Body of pancreas (tissue), 4 donors: Measurements from ENCODE around the gene UFD1. TPM values are rescaled to one million over a fixed set of nuclear protein-coding genes. Genes with fewer than 3 reads are reported as not detected.

ENCODE experiments used
- ATAC-seq: fragments of 150-250 bp; one replicate; pipeline ENCODE4 v1.9.1; 2016
- DNase-seq, 4 donors: peaks; one replicate each; pipeline ENCODE4 v3.0.0-alpha.2; 2019
- H3K27ac ChIP-seq, 4 donors: fragments of 200-600 bp; sonication (generic); 1 replicate in 3 of 4; 2 replicates in 1 of 4; pipeline versions ENCODE4 v1.5.1 to v1.6.1; 2016 to 2019; ENCODE audit warnings: mild to moderate bottlenecking in 1 of 4, mixed read lengths in 1 of 4, moderate library complexity in 1 of 4
- H3K27me3 ChIP-seq, 2 donors: fragments of 200-600 bp; sonication (generic); one replicate each; pipeline ENCODE4 v1.6.0; 2016; ENCODE audit warnings: mild to moderate bottlenecking in 1 of 2
- H3K36me3 ChIP-seq, 2 donors: fragments of 200-600 bp; sonication (generic); replicated peaks in 1 of 2; 2 replicates each; pipeline ENCODE4 v1.5.1; 2016; ENCODE audit warnings: low read depth in 2 of 2; ENCODE audit not compliant: insufficient read depth in 1 of 2
- H3K4me1 ChIP-seq: fragments of 200-600 bp; sonication (generic); one replicate; pipeline ENCODE4 v1.6.0; 2016
- H3K4me3 ChIP-seq, 2 donors: fragments of 200-600 bp; sonication (generic); 1 replicate in 1 of 2; 2 replicates in 1 of 2; pipeline ENCODE4 v1.5.1; 2016 to 2019
- H3K9me3 ChIP-seq, 3 donors: fragments of 200-600 bp; sonication (generic); 1 replicate in 2 of 3; 2 replicates in 1 of 3; pipeline ENCODE4 v1.5.1; 2016
- CTCF ChIP-seq, 7 experiments: fragments of 450-650 bp in 4 of 7; fragments of 200-600 bp in 3 of 7; sonication (generic) in 3 of 7; IDR thresholded peaks; one replicate each; pipeline ENCODE4 v1.5.1; 2016 to 2019; ENCODE audit warnings: antibody characterized with exemption in 7 of 7
- POLR2A ChIP-seq, 3 donors: fragments of 450-650 bp; IDR thresholded peaks; one replicate each; pipeline ENCODE4 v1.6.1; 2016; ENCODE audit warnings: antibody characterized with exemption in 3 of 3, mild to moderate bottlenecking in 2 of 3
- WGBS, 2 donors: methylation state at CpG; one replicate each; pipeline ENCODE4 v1.1.5; 2017; 5-methylcytosine and 5-hydroxymethylcytosine counted together
- intact Hi-C: fragments of 100-400 bp; cut with DNase I; formaldehyde crosslinking; loops from one replicate; pipeline ENCODE4 v1.15.1; 2023
- total RNA-seq, 2 donors: library from RNA; depleted of rRNA; stranded (reverse); fragments of >200 nt; gene quantifications; one replicate each; pipeline ENCODE4 v1.1.0, GENCODE V29; 2016

The UFD1 gene
- total RNA-seq, 2 donors from 2014 or later = 13.2 to 27.2 TPM

GRCh38 chr22:19523240-19524169 is 44.5 kb upstream of the UFD1 start:
- Histone ChIP-seq H3K4me3 (no peak overlapping the region), H3K36me3 (no peaks in the 10 kb centered on the region), H3K9me3 (no peaks in the 10 kb centered on the region), H3K27ac (no peak overlapping the region), H3K27me3 (peaks cover 0 to 7% of the 10 kb centered on the region in 2 donors), H3K4me1 (peaks cover 16% of the 10 kb centered on the region)
- no peak for TF ChIP-seq POLR2A (IDR thresholded peaks at IDR 0.05)
- TF ChIP-seq CTCF (IDR thresholded peaks at IDR 0.05) = no peak
- WGBS, 2 donors = 2 to 12% methylated on average over 13 to 99 of the region's 99 CpGs
- ATAC-seq (no peak), DNase-seq (no peak)
- intact Hi-C loops = no loop called here

- Histone ChIP-seq H3K36me3 (no peaks in the 10 kb centered on the region), H3K27ac (no peak overlapping the region), H3K9me3 (no peaks in the 10 kb centered on the region), H3K4me1 (peaks cover 16% of the 10 kb centered on the region), H3K27me3 (peaks cover 0 to 7% of the 10 kb centered on the region in 2 donors), H3K4me3 (no peak overlapping the region)
- intact Hi-C loops = no loop called here
- TF ChIP-seq CTCF (IDR thresholded peaks at IDR 0.05) (no peak), POLR2A (IDR thresholded peaks at IDR 0.05) (no peak)
- DNase-seq (no peak), ATAC-seq (no peak)
- 26% methylated on average over 9 of the region's 9 CpGs; no CpG with 5 or more reads in 1 of the 2 donors for WGBS, 2 donors
These were observed 43.9 kb upstream of the UFD1 start for GRCh38 chr22:19522881-19523239.

GRCh38 chr22:19522190-19522880 is 43.3 kb upstream of the UFD1 start:
- WGBS, 2 donors = 54 to 61% methylated on average over 6 to 16 of the region's 16 CpGs
- Histone ChIP-seq H3K27ac (no peak overlapping the region), H3K36me3 (no peaks in the 10 kb centered on the region), H3K4me1 (peaks cover 16% of the 10 kb centered on the region), H3K4me3 (no peak overlapping the region), H3K9me3 (no peaks in the 10 kb centered on the region), H3K27me3 (peaks cover 0 to 7% of the 10 kb centered on the region in 2 donors)
- ATAC-seq = no peak
- intact Hi-C loops = no loop called here
- DNase-seq = no peak
- TF ChIP-seq CTCF (IDR thresholded peaks at IDR 0.05) (no peak), POLR2A (IDR thresholded peaks at IDR 0.05) (no peak)

- intact Hi-C loops = no loop called here
- Histone ChIP-seq H3K4me1 (peaks cover 16% of the 10 kb centered on the region), H3K27ac (no peak overlapping the region), H3K27me3 (peaks cover 0 to 7% of the 10 kb centered on the region in 2 donors), H3K4me3 (no peak overlapping the region), H3K9me3 (no peaks in the 10 kb centered on the region), H3K36me3 (no peaks in the 10 kb centered on the region)
- DNase-seq = no peak
- TF ChIP-seq POLR2A (IDR thresholded peaks at IDR 0.05) (no peak), CTCF (IDR thresholded peaks at IDR 0.05) (no peak)
- 95 to 99% methylated on average over 9 to 10 of the region's 10 CpGs for WGBS, 2 donors
- ATAC-seq = no peak
These were observed 41.7 kb upstream of the UFD1 start for GRCh38 chr22:19520566-19521305.
